ENCODE measurements around the gene TMEM201. TPM values are rescaled to one million over a fixed set of nuclear protein-coding genes. Genes with fewer than 3 reads are reported as not detected.
"Not testable (repeated sequence)": the region's sequence is repeated elsewhere in the genome, so short reads cannot be mapped to it uniquely, and the experiment has no call there.

Gene TMEM201
- total RNA-seq, result 2.0 and 3.6 TPM in 2 replicates

GRCh38 chr1:9588551-9589143 lies at the start of gene TMEM201:
Gene TMEM201, plus strand, starts transcription at chr1:9588911. Its CDS starts 20 bp downstream, at chr1:9588931.
- peak; percentile 92 to 95 for DNase-seq (ENCODE audit: low read depth in 2 of 2)

GRCh38 chr1:9539165-9539828 lies 49.4 kb upstream of the TMEM201 start, which contains the start of gene SLC25A33:
Gene SLC25A33, plus strand, starts transcription at chr1:9539465. Its CDS starts 227 bp downstream, at chr1:9539692.
- peak; percentile 98 to 99 for DNase-seq (ENCODE audit: low read depth in 2 of 2)

GRCh38 chr1:9539829-9540550 lies 48.7 kb upstream of the TMEM201 start:
- peak; percentile 51 to 55 for DNase-seq (ENCODE audit: low read depth in 2 of 2)

GRCh38 chr1:9542430-9542829 lies 46.3 kb upstream of the TMEM201 start:
- peak; percentile 73 to 74 for DNase-seq (ENCODE audit: low read depth in 2 of 2)

GRCh38 chr1:9544926-9545325 lies 43.8 kb upstream of the TMEM201 start:
- no peak for DNase-seq (ENCODE audit: low read depth in 2 of 2)

GRCh38 chr1:9549955-9550546 lies 38.7 kb upstream of the TMEM201 start:
- DNase-seq (ENCODE audit: low read depth in 2 of 2), result no peak

GRCh38 chr1:9551984-9552383 lies 36.7 kb upstream of the TMEM201 start:
- DNase-seq (ENCODE audit: low read depth in 2 of 2), result no peak

GRCh38 chr1:9553736-9554144 lies 35.0 kb upstream of the TMEM201 start:
- no peak for DNase-seq (ENCODE audit: low read depth in 2 of 2)

GRCh38 chr1:9555942-9556341 lies 32.8 kb upstream of the TMEM201 start:
- DNase-seq (ENCODE audit: low read depth in 2 of 2), result no peak

- DNase-seq (ENCODE audit: low read depth in 2 of 2), result no peak
Observed at GRCh38 chr1:9557624-9558023, 31.1 kb upstream of the TMEM201 start.

- DNase-seq (ENCODE audit: low read depth in 2 of 2), result no peak
Observed at GRCh38 chr1:9558271-9558945, 30.3 kb upstream of the TMEM201 start.

- no peak for DNase-seq (ENCODE audit: low read depth in 2 of 2)
Observed at GRCh38 chr1:9558946-9559545, 29.7 kb upstream of the TMEM201 start.

GRCh38 chr1:9559673-9560072 lies 29.0 kb upstream of the TMEM201 start:
- no peak for DNase-seq (ENCODE audit: low read depth in 2 of 2)

- not testable (repeated sequence) for DNase-seq (ENCODE audit: low read depth in 2 of 2)
Observed at GRCh38 chr1:9560090-9560489, 28.6 kb upstream of the TMEM201 start.

GRCh38 chr1:9561429-9561828 lies 27.3 kb upstream of the TMEM201 start:
- DNase-seq (ENCODE audit: low read depth in 2 of 2), result peak; percentile 12 to 95

GRCh38 chr1:9569267-9569666 lies 19.4 kb upstream of the TMEM201 start:
- no peak for DNase-seq (ENCODE audit: low read depth in 2 of 2)

- DNase-seq (ENCODE audit: low read depth in 2 of 2), result not testable (repeated sequence)
Observed at GRCh38 chr1:9570886-9571529, 17.7 kb upstream of the TMEM201 start.

GRCh38 chr1:9573723-9574122 lies 15.0 kb upstream of the TMEM201 start:
- peak; percentile 34 to 48 for DNase-seq (ENCODE audit: low read depth in 2 of 2)

GRCh38 chr1:9575486-9575885 lies 13.2 kb upstream of the TMEM201 start:
- no peak for DNase-seq (ENCODE audit: low read depth in 2 of 2)

GRCh38 chr1:9576903-9577302 lies 11.8 kb upstream of the TMEM201 start:
- no peak for DNase-seq (ENCODE audit: low read depth in 2 of 2)

GRCh38 chr1:9577423-9577822 lies 11.3 kb upstream of the TMEM201 start:
- DNase-seq (ENCODE audit: low read depth in 2 of 2), result no peak
